Erythroblast (primary cell): ENCODE data around the gene ATR.
"Not testable (repeated sequence)": the region's sequence is repeated elsewhere in the genome, so short reads cannot be mapped to it uniquely, and the experiment has no call there.

ENCODE experiments used
- DNase-seq, 2 experiments: peaks; one replicate each; lab custom pipeline; 2025; lab: John Stamatoyannopoulos, UW
- GATA1 ChIP-seq: IDR thresholded peaks from 2 replicates; pipeline ENCODE4 v1.6.1; 2011; ENCODE audit warnings: low read depth, mild to moderate bottlenecking, control low read depth, low read length, moderate library complexity
- POLR2A ChIP-seq: IDR thresholded peaks from 2 replicates; pipeline ENCODE4 v1.6.1; 2011; ENCODE audit warnings: mild to moderate bottlenecking, low read length

ATR gene

DNA sequence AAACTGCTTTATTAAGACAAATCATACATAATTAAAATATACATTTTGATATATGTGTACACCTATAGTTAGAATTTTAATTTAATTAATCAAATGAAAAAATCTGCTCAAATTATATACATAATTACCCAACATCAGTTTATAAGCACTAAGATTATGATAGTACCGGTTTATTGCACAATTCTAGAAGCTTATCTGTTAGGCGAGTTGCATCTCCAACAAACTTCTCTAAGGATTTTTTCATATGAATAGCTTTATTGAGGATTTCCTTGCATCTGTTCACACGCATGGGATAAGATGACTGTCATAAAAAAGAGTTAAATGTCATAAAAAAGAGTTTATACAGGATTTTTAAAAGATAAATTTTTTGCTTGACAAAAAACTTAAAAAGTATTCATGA is 110.8 kb downstream of the ATR start:
- TF ChIP-seq POLR2A: no peak
- TF ChIP-seq GATA1: no peak

GRCh38 chr3:142460689-142461088 is 117.8 kb downstream of the ATR start:
- TF ChIP-seq POLR2A: no peak
- TF ChIP-seq GATA1: no peak

More for the DNA sequence above, 110.8 kb downstream of the ATR start:
- no peak for DNase-seq

GRCh38 chr3:142459929-142460328 is 118.6 kb downstream of the ATR start:
- TF ChIP-seq GATA1: no peak
- no peak for TF ChIP-seq POLR2A
- DNase-seq: no peak

More at GRCh38 chr3:142460689-142461088, 117.8 kb downstream of the ATR start:
- no peak for DNase-seq

GRCh38 chr3:142459096-142459495 is 119.4 kb downstream of the ATR start:
- DNase-seq: no peak

GRCh38 chr3:142450881-142451280 is 127.7 kb downstream of the ATR start:
- no peak for DNase-seq
- TF ChIP-seq POLR2A (no peak), GATA1 (no peak)

More at GRCh38 chr3:142459096-142459495, 119.4 kb downstream of the ATR start:
- TF ChIP-seq POLR2A: no peak
- no peak for TF ChIP-seq GATA1

- no peak for TF ChIP-seq GATA1
- no peak for TF ChIP-seq POLR2A
- no peak for DNase-seq
Observed at GRCh38 chr3:142450189-142450588, 128.3 kb downstream of the ATR start.

DNA sequence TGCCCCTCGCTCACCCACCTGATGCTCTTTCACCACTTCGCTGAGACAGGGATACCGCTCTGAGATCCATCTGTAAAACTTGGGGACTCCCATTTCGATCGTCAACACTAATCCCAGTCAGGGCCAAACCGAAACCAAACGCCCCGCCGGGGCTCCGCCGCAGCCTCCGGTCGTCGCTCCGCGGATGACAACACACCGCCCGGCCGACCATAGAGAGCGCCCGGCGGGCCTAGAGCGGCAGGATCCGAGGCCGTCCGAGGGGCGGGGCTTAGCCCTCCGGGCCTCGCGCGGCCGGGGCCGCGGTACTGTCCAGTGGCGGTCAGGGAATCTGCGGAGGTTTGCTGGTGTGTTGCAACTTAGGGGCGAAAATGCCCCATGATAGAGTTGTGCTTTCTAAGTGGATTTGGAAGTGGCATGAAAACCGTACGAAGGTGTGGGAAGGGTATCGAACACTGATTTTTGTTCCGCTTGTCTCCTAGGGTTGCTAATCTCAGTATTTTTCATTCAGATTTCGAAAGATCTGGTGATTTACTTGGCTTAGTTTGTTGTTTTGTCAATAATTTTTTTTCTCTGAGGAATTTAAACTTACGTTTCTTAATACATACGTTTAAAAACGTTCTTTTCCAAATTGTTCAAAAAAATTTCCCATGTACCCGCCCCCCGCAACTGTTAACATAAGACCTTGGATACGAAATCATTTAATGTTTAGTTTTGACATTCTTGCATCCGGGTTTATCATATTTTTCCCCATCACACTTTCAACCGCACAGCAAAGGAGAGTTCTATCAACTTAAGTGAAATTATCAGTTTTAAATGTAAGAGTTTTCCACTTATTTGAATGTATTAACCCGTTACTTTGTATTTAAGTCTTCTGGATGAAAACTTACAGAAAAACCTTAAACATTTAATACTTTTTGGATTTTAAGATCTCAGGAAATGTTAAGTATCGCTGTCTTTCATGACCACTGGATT is 130.4 kb downstream of the ATR start, which contains the start of gene XRN1:
Gene XRN1 (minus strand): TSS at position 186 of the 972 bp plus-strand sequence. CDS start 93 bp downstream, at position 93.
- peak; percentile 94 to 97 for DNase-seq
- TF ChIP-seq POLR2A (peak; percentile 83), GATA1 (no peak)

DNA sequence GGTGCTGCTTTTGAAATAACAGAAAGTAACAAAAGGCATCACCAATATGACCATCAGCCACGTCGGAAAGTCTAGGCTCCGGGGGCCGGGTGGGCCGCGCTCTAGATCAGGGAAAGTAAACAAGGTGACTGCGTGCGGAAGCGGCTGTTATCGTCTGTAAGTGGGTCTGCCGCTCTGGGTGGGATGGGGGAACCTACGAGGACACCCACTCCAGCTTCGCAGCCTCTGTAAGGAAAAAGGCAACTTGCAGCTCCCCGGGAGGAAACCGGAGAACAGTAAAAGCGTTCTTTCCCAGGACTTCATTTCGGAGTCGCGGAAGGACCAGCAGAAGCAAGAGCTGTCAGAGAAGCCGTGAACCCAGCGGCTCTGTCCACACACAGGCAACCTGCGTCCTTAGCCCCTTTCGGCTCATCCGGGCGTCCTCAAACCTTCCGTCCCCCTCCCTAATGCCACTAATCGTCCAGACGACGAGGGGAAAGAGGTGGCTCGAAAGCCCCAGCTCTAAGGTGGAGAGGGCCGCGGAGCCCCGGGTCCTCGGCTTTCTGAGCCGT is 131.2 kb downstream of the ATR start:
- TF ChIP-seq POLR2A: no peak
- TF ChIP-seq GATA1: no peak
- peak; percentile 77 to 83 for DNase-seq

GRCh38 chr3:142445816-142446254 is 132.7 kb downstream of the ATR start:
- no peak for TF ChIP-seq POLR2A
- TF ChIP-seq GATA1: no peak
- DNase-seq: peak; percentile 14 to 50

- no peak for TF ChIP-seq POLR2A
- no peak for TF ChIP-seq GATA1
Observed at GRCh38 chr3:142444343-142444742, 134.2 kb downstream of the ATR start.

DNA sequence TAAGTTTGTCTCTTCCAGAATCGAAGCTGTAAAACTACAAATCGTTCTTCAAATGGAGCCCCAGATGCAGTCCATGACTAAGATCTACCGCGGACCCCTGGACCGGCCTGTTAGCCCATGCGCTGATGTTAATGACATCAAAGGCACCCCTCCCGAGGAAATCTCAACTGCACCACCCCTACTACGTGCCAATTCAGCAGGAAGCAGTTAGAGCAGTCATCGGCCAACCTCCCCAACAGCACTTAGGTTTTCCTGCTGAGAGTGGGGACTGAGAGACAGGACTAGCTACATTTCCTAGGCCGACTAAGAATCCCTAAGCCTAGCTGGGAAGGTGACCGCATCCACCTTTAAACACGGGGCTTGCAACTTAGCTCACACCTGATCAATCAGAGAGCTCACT is 135.5 kb downstream of the ATR start:
- DNase-seq: not testable (repeated sequence)

More at GRCh38 chr3:142444343-142444742, 134.2 kb downstream of the ATR start:
- DNase-seq: no peak

- peak; percentile 21 to 47 for DNase-seq
Observed at GRCh38 chr3:142439499-142440220, 138.9 kb downstream of the ATR start.

DNA sequence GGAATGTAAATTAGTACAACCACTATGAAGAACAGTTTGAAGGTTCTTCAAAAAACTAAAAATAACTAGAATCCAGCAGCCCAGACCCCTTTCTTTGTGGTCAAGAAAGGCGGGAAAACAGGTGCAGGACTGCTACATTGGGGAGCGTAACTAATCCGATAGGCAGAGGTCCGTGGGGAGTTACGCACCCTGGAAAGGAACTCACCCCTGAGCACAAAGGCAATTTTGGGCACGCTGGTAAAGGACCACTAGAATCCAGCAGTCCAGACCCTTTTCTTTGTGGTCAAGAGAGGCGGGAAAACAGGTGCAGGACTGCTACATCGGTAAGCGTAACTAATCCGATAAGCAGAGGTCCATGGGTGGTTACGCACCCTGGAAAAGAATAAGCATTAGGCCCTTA is 140.4 kb downstream of the ATR start:
- DNase-seq: not testable (repeated sequence)

DNA sequence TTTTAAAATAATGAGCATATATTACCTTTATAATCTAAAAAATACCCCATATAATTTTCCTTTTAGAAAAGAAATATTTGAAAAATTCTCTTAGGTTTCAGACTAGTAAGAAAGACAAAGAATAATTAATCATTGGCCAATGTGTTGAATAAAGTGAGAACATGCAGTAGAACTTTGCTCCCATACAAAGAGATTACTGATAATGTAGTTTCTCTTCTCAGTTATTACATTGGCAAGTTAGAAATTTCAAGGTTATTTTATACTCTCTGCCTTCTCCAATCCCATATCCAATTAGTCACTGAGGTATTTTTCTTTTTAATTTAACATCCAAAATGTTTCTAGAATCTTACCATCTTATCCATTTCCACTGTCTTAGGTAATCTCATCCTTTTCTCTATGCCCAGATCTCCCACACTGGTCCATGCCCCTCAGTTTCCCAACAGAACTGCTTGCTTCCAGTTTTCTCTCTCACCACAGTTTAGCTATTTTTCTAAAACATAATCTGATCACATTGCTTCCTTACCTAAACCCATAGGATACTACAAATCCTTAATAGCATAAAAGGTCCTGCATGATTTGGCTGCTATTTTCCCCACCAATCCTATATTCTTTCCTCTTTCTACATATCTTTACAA is 141.5 kb downstream of the ATR start:
- no peak for DNase-seq
- TF ChIP-seq POLR2A (no peak), GATA1 (no peak)
